H1 (cell line): Measurements from ENCODE around the gene ATG5. TPM values are rescaled to one million over a fixed set of nuclear protein-coding genes. Genes with fewer than 3 reads are reported as not detected.

ENCODE experiments used
- CTCF ChIA-PET: fragments of 300-600 bp; sonication (Branson Sonifier 250); formaldehyde crosslinking; loops from one replicate; lab custom pipeline; 2021; ENCODE audit not compliant: partially characterized antibody; lab: Charles Lee
- POLR2A ChIA-PET: fragments of 300-600 bp; sonication (Branson Sonifier 250); formaldehyde crosslinking; loops from one replicate; lab custom pipeline; 2021; ENCODE audit warnings: inconsistent platforms; ENCODE audit not compliant: partially characterized antibody; lab: Charles Lee
- DNase-seq, 2 experiments: peaks; one replicate each; pipeline versions ENCODE4 v3.0.0 to v3.0.0-alpha.2; 2010 to 2022; ENCODE audit warnings: low spot score in 2 of 2, low read depth in 1 of 2, mixed read lengths in 1 of 2
- FAIRE-seq: peaks from 2 replicates; lab custom pipeline; 2011; peaks lifted over from hg19 to GRCh38; lab: Jason Lieb, UNC
- H2AFZ ChIP-seq: 2 replicates; pipeline ENCODE4 v1.8.1; 2012; ENCODE audit warnings: low read length, inconsistent platforms
- H2AK5ac ChIP-seq: 2 replicates; pipeline ENCODE4 v1.6.1; 2013; ENCODE audit warnings: low read depth, low read length
- H2BK120ac ChIP-seq: replicated peaks from 2 replicates; pipeline ENCODE3; 2013; ENCODE audit warnings: low read depth, low read length, inconsistent platforms
- H2BK12ac ChIP-seq: 2 replicates; pipeline ENCODE4 v1.6.1; 2013; ENCODE audit warnings: low read depth, low read length
- H2BK15ac ChIP-seq: 2 replicates; pipeline ENCODE4 v1.6.1; 2013; ENCODE audit warnings: low read length
- H2BK20ac ChIP-seq: 2 replicates; pipeline ENCODE4 v1.6.1; 2013; ENCODE audit warnings: low read length
- H2BK5ac ChIP-seq: 2 replicates; pipeline ENCODE4 v1.6.1; 2013; ENCODE audit warnings: low read depth, low read length
- H3K14ac ChIP-seq: 2 replicates; pipeline ENCODE4 v1.6.1; 2013; ENCODE audit warnings: inconsistent platforms; ENCODE audit not compliant: insufficient read length
- H3K18ac ChIP-seq: 2 replicates; pipeline ENCODE4 v1.6.1; 2013; ENCODE audit warnings: low read length; ENCODE audit errors: extremely low read depth
- H3K23ac ChIP-seq: 2 replicates; pipeline ENCODE4 v1.6.1; 2013; ENCODE audit warnings: inconsistent platforms; ENCODE audit not compliant: insufficient read length
- H3K23me2 ChIP-seq: 2 replicates; pipeline ENCODE4 v1.6.1; 2013; ENCODE audit warnings: low read depth, low read length
- H3K27ac ChIP-seq: 2 replicates; pipeline ENCODE4 v1.6.1; 2011; ENCODE audit warnings: low read depth, low read length, inconsistent platforms
- H3K27me3 ChIP-seq, 4 experiments: replicated peaks in 1 of 4; 1 replicate in 1 of 4; 2 replicates in 3 of 4; pipeline versions ENCODE4 v1.6.1 to v1.8.1; 2011 to 2013; ENCODE audit warnings: low read length in 3 of 4, mild to moderate bottlenecking in 3 of 4, inconsistent platforms in 2 of 4, mixed read lengths in 2 of 4, moderate library complexity in 1 of 4; ENCODE audit not compliant: control insufficient read depth in 3 of 4, insufficient read depth in 3 of 4; ENCODE audit errors: extremely low read depth in 1 of 4
- H3K36me3 ChIP-seq, 4 experiments: 2 replicates each; pipeline versions ENCODE4 v1.6.1 to v1.8.1; 2011 to 2013; ENCODE audit warnings: mild to moderate bottlenecking in 4 of 4, low read length in 3 of 4, moderate library complexity in 2 of 4, control low read depth in 1 of 4, inconsistent platforms in 1 of 4; ENCODE audit not compliant: insufficient read depth in 4 of 4, control insufficient read depth in 2 of 4
- H3K4ac ChIP-seq: replicated peaks from 2 replicates; pipeline ENCODE3; 2013; ENCODE audit warnings: low read length, low read depth, mixed read lengths, inconsistent platforms; ENCODE audit not compliant: insufficient read length
- H3K4me1 ChIP-seq, 4 experiments: replicated peaks in 1 of 4; 1 replicate in 1 of 4; 2 replicates in 3 of 4; pipeline versions ENCODE4 v1.6.1 to v1.8.1; 2011 to 2013; ENCODE audit warnings: low read length in 3 of 4, inconsistent platforms in 2 of 4, mixed read lengths in 1 of 4; ENCODE audit not compliant: insufficient read depth in 4 of 4, control insufficient read depth in 3 of 4
- H3K4me2 ChIP-seq, 2 experiments: 2 replicates each; pipeline versions ENCODE4 v1.6.1 to v1.8.1; 2011 to 2013; ENCODE audit warnings: low read depth in 2 of 2, low read length in 2 of 2, control low read depth in 1 of 2, inconsistent platforms in 1 of 2, mild to moderate bottlenecking in 1 of 2; ENCODE audit not compliant: insufficient read depth in 1 of 2
- H3K4me3 ChIP-seq, 4 experiments: fragments of 200-600, 300-600 bp in 1 of 4; sonication (generic), shearing (Covaris generic), sonication (Bioruptor Twin) in 1 of 4; 2 replicates each; pipeline versions ENCODE4 v1.5.1 to v1.8.1; 2011 to 2016; ENCODE audit warnings: low read length in 4 of 4, low read depth in 3 of 4, control low read depth in 2 of 4, inconsistent platforms in 2 of 4, mild to moderate bottlenecking in 2 of 4, mixed read lengths in 1 of 4, moderate library complexity in 1 of 4; ENCODE audit not compliant: insufficient read depth in 2 of 4; ENCODE audit errors: extremely low read depth in 1 of 4
- H3K56ac ChIP-seq: replicated peaks from 2 replicates; pipeline ENCODE3; 2013; ENCODE audit warnings: low read depth, mild to moderate bottlenecking, mixed read lengths, low read length, inconsistent platforms; ENCODE audit not compliant: insufficient read length
- H3K79me1 ChIP-seq: 2 replicates; pipeline ENCODE4 v1.6.1; 2013; ENCODE audit warnings: low read depth, low read length, control low read depth
- H3K79me2 ChIP-seq, 2 experiments: 2 replicates each; pipeline versions ENCODE4 v1.6.1 to v1.8.1; 2012 to 2013; ENCODE audit warnings: low read length in 2 of 2, mild to moderate bottlenecking in 2 of 2, inconsistent platforms in 1 of 2; ENCODE audit not compliant: insufficient read depth in 2 of 2, control insufficient read depth in 1 of 2
- H3K9ac ChIP-seq, 4 experiments: replicated peaks in 1 of 4; 1 replicate in 1 of 4; 2 replicates in 3 of 4; pipeline versions ENCODE4 v1.6.1 to v1.8.1; 2011 to 2013; ENCODE audit warnings: low read depth in 3 of 4, low read length in 3 of 4, control low read depth in 2 of 4, mild to moderate bottlenecking in 2 of 4, moderate library complexity in 2 of 4, inconsistent platforms in 1 of 4; ENCODE audit errors: extremely low read depth in 1 of 4
- H3K9me3 ChIP-seq, 2 experiments: 2 replicates each; pipeline versions ENCODE4 v1.6.1 to v1.8.1; 2012 to 2013; ENCODE audit warnings: mild to moderate bottlenecking in 2 of 2, moderate library complexity in 2 of 2, control low read depth in 1 of 2, inconsistent platforms in 1 of 2, low read depth in 1 of 2, low read length in 1 of 2, mixed read lengths in 1 of 2; ENCODE audit not compliant: insufficient read depth in 2 of 2
- H4K20me1 ChIP-seq, 2 experiments: replicated peaks in 1 of 2; 2 replicates each; pipeline versions ENCODE3 to v1.8.1; 2011 to 2013; ENCODE audit warnings: inconsistent platforms in 2 of 2, low read length in 2 of 2, mild to moderate bottlenecking in 1 of 2; ENCODE audit not compliant: insufficient read depth in 2 of 2, control insufficient read depth in 1 of 2
- H4K5ac ChIP-seq: 2 replicates; pipeline ENCODE4 v1.6.1; 2013; ENCODE audit warnings: low read length, low read depth, mixed read lengths, inconsistent platforms; ENCODE audit not compliant: insufficient read length
- H4K8ac ChIP-seq: 2 replicates; pipeline ENCODE4 v1.8.0; 2013; ENCODE audit warnings: mild to moderate bottlenecking, moderate library complexity, low read length, inconsistent platforms; ENCODE audit not compliant: insufficient read depth; ENCODE audit errors: extremely low read depth
- H4K91ac ChIP-seq: replicated peaks from 2 replicates; pipeline ENCODE3; 2013; ENCODE audit warnings: low read length, mixed read lengths, inconsistent platforms; ENCODE audit not compliant: insufficient read length
- HDAC2 ChIP-seq, 2 experiments: fragments of 300-600 bp in 1 of 2; sonication (generic) in 1 of 2; IDR thresholded peaks; 2 replicates each; pipeline ENCODE4 v1.6.1; 2011 to 2012; ENCODE audit warnings: low read depth in 2 of 2, low read length in 2 of 2, mild to moderate bottlenecking in 2 of 2, moderate library complexity in 2 of 2, borderline replicate concordance in 1 of 2, inconsistent platforms in 1 of 2
- JUND ChIP-seq: IDR thresholded peaks from 2 replicates; pipeline ENCODE4 v1.6.1; 2011; ENCODE audit warnings: mild to moderate bottlenecking, improper control_type of control experiment, low read length
- SP4 ChIP-seq: IDR thresholded peaks from 2 replicates; pipeline ENCODE4 v1.6.1; 2012; ENCODE audit warnings: low read length, inconsistent platforms
- WGBS, 2 experiments: shearing (Covaris generic) in 1 of 2; methylation state at CpG; one replicate each; pipeline versions ENCODE4 v1.1.6 to v1.1.7; 2013 to 2015; ENCODE audit warnings: low lambda C conversion rate in 2 of 2, mixed read lengths in 2 of 2, inconsistent platforms in 1 of 2, low coverage in 1 of 2, missing lambda C conversion rate in 1 of 2; ENCODE audit not compliant: insufficient replicate concordance in 2 of 2, insufficient coverage in 1 of 2, insufficient read length in 1 of 2; ENCODE audit errors: extremely low coverage in 1 of 2, missing lambda C conversion rate in 1 of 2; 5-methylcytosine and 5-hydroxymethylcytosine counted together
- polyA plus RNA-seq, 7 experiments: library from polyadenylated mRNA; depleted of rRNA in 3 of 7; stranded (reverse) in 5 of 7; unstranded in 2 of 7; fragments of >200 nt in 5 of 7; fragments of 200-250 nt in 2 of 7; gene quantifications; 1 replicate in 5 of 7; 2 replicates in 1 of 7; 4 replicates in 1 of 7; pipeline versions ENCODE4 v1.2.1 to v1.2.3, GENCODE V29; 2011 to 2013; ENCODE audit warnings: missing spikeins in 2 of 7, mixed read lengths in 2 of 7
- total RNA-seq: library from RNA; stranded (reverse); fragmentation: NEBNext Ultra II Directional; extraction: Animal tissue kit (Norgen Biotek cat#: 25700); gene quantifications from 2 replicates; pipeline ENCODE4 v1.2.1, GENCODE V29; 2021

Gene ATG5
- total and polyA plus RNA-seq, 2 of the 8 experiments (the other 6 are each of a cell fraction or from before 2014, with no cell fraction given): 18.2 to 39.0 TPM

DNA sequence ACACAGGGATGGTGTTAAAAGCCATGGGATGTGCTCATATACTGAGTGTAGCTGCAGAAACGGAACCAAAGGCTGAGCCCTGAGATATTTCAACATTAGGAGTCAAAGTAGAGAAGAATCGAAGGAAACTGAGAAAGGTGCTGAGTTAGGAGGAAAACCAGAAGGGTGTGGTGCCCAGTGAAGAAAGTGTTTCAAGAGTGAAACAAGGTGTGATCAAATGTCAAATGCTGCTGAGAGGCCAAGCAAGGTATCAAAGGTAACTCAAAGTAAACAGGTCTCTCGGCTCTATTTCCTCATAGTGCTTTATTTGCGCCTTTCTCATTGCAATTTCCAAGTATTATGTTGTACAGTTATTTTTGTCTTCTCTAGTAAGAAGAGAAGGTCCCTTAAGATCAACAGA is 145.4 kb downstream of the ATG5 start:
- WGBS, 2 experiments: 94% methylated on average over 4 of the region's 4 CpGs; no CpG with 5 or more reads in 1 of the 2 experiments
- no peaks in the 10 kb centered on the region; a peak in 1 of 7 replicates for H3K4me1 ChIP-seq
- no peak overlapping the region for H3K56ac ChIP-seq
- H2BK12ac ChIP-seq: no peak overlapping the region
- H3K9ac ChIP-seq: no peak overlapping the region
- H2BK15ac ChIP-seq: no peak overlapping the region
- H3K4ac ChIP-seq: no peak overlapping the region
- H3K9me3 ChIP-seq: no peaks in the 10 kb centered on the region
- H4K20me1 ChIP-seq: no peaks in the 10 kb centered on the region
- DNase-seq (no peak), FAIRE-seq (no peak)
- H4K5ac ChIP-seq: no peak overlapping the region
- H3K18ac ChIP-seq: no peak overlapping the region
- H3K14ac ChIP-seq: no peak overlapping the region
- no peak overlapping the region for H3K27ac ChIP-seq
- no peak overlapping the region for H3K4me2 ChIP-seq
- no peak overlapping the region for H3K23ac ChIP-seq
- no peak overlapping the region for H4K8ac ChIP-seq
- TF ChIP-seq HDAC2 (IDR thresholded peaks at IDR 0.05; ENCODE audit: borderline replicate concordance in 1 of 2, low read depth in 2 of 2, low read length in 2 of 2) (no peak), JUND (no peak), SP4 (no peak)
- no peaks in the 10 kb centered on the region for H3K36me3 ChIP-seq
- H2BK5ac ChIP-seq: no peak overlapping the region
- no peak overlapping the region for H2BK120ac ChIP-seq
- H3K79me2 ChIP-seq: no peaks in the 10 kb centered on the region
- no peak overlapping the region for H2AFZ ChIP-seq
- CTCF ChIA-PET: no interaction called here
- no peaks in the 10 kb centered on the region for H3K27me3 ChIP-seq
- no peaks in the 10 kb centered on the region for H3K23me2 ChIP-seq
- H3K4me3 ChIP-seq: no peak overlapping the region
- H4K91ac ChIP-seq: no peak overlapping the region
- no peak overlapping the region for H2AK5ac ChIP-seq
- POLR2A ChIA-PET: interaction anchor here (1.2 kb wide), 1 partner anchor 116 kb away, joined by 3 read pairs; no protein-coding TSS in a partner anchor
- no peaks in the 10 kb centered on the region for H3K79me1 ChIP-seq
- no peak overlapping the region for H2BK20ac ChIP-seq
